K562 (cell line): Measurements from ENCODE around the gene NEK5. TPM values are rescaled to one million over a fixed set of nuclear protein-coding genes. Genes with fewer than 3 reads are reported as not detected.

Experiments used
- CCNT2 ChIP-seq: IDR thresholded peaks from 2 replicates; pipeline ENCODE4 v1.6.1; 2011; ENCODE audit warnings: borderline replicate concordance, low read depth, mild to moderate bottlenecking, moderate library complexity, mixed read lengths, low read length; ENCODE audit not compliant: insufficient read length; ENCODE audit errors: extremely low read depth
- CHD2 ChIP-seq: IDR thresholded peaks from 2 replicates; pipeline ENCODE4 v1.6.1; 2011; ENCODE audit warnings: low read depth, low read length
- FOXM1 ChIP-seq, 2 experiments: fragments of 450-650 bp in 1 of 2; sonication (generic) in 1 of 2; formaldehyde crosslinking in 1 of 2; IDR thresholded peaks; 2 replicates each; pipeline versions ENCODE4 v1.6.1 to v1.9.0; 2017 to 2022; ENCODE audit warnings: low read depth in 2 of 2, mild to moderate bottlenecking in 2 of 2, missing genetic modification reagents in 1 of 2, moderate library complexity in 1 of 2
- HMG20B ChIP-seq: fragments of 250-450 bp; sonication (Bioruptor Pico); IDR thresholded peaks from 2 replicates; pipeline ENCODE4 v1.5.0; 2021; ENCODE audit warnings: mild to moderate bottlenecking
- MTA2 ChIP-seq: fragments of 450-650 bp; IDR thresholded peaks from 2 replicates; pipeline ENCODE4 v1.6.1; 2016; ENCODE audit warnings: low read depth
- NR2C1 ChIP-seq, 2 experiments: fragments of 450-650 bp; IDR thresholded peaks; 2 replicates each; pipeline ENCODE4 v1.6.1; 2017; ENCODE audit warnings: mild to moderate bottlenecking in 2 of 2, antibody characterized with exemption in 1 of 2, inconsistent platforms in 1 of 2, missing compliant biosample characterization in 1 of 2, missing genetic modification characterization in 1 of 2
- PCBP2 ChIP-seq: fragments of 200-400 bp; formaldehyde crosslinking; IDR thresholded peaks from 2 replicates; pipeline ENCODE4 v1.6.1; 2018; ENCODE audit warnings: low read length, low read depth, mild to moderate bottlenecking, moderate library complexity; ENCODE audit not compliant: poor library complexity, severe bottlenecking
- POLR2G ChIP-seq: fragments of 200-400 bp; formaldehyde crosslinking; IDR thresholded peaks from 2 replicates; pipeline ENCODE4 v1.6.1; 2017; ENCODE audit warnings: low read depth, mild to moderate bottlenecking, antibody characterized with exemption, low read length, moderate library complexity
- SOX6 ChIP-seq: fragments of 450-650 bp; IDR thresholded peaks from 2 replicates; pipeline ENCODE4 v1.6.1; 2014; ENCODE audit warnings: mild to moderate bottlenecking
- SREBF2 ChIP-seq: sonication (generic); formaldehyde crosslinking; IDR thresholded peaks from 2 replicates; pipeline ENCODE4 v1.4.0; 2020; ENCODE audit warnings: mild to moderate bottlenecking, missing genetic modification reagents
- TAF1 ChIP-seq: IDR thresholded peaks from 2 replicates; pipeline ENCODE4 v1.6.1; 2011; ENCODE audit warnings: mild to moderate bottlenecking, low read length, moderate library complexity; ENCODE audit not compliant: insufficient read depth, control insufficient read depth, severe bottlenecking; ENCODE audit errors: extremely low read depth
- TRIM24 ChIP-seq, 2 experiments: fragments of 450-650 bp; IDR thresholded peaks; 2 replicates each; pipeline ENCODE4 v1.6.1; 2016
- ZNF121 ChIP-seq: sonication (generic); formaldehyde crosslinking; conservative IDR thresholded peaks from 2 replicates; pipeline ENCODE4 v1.8.0; 2022; ENCODE audit warnings: missing genetic modification reagents
- ZNF197 ChIP-seq: fragments of 200-800 bp; sonication (Bioruptor generic); IDR thresholded peaks from 2 replicates; pipeline ENCODE4 v1.6.1; 2016; ENCODE audit warnings: low read depth, missing genetic modification characterization, missing compliant biosample characterization
- ZNF644 ChIP-seq: fragments of 200-800 bp; sonication (Bioruptor generic); IDR thresholded peaks from 2 replicates; pipeline ENCODE4 v1.6.1; 2016; ENCODE audit warnings: low read depth, missing genetic modification characterization, missing compliant biosample characterization
- ZNF699 ChIP-seq: fragments of 250-450 bp; sonication (Bioruptor Pico); IDR thresholded peaks from 2 replicates; pipeline ENCODE4 v1.8.0; 2021; ENCODE audit warnings: mild to moderate bottlenecking, moderate library complexity; ENCODE audit not compliant: insufficient replicate concordance
- polyA plus RNA-seq, 8 experiments: library from polyadenylated mRNA; depleted of rRNA in 4 of 8; stranded (reverse) in 5 of 8; unstranded in 3 of 8; fragments of >200 nt; fragmentation: Nextera tagmentation in 2 of 8; fragmentation: Illumina TruSeq in 1 of 8; extraction: Ambion mirVana in 2 of 8; extraction: Trizol in 1 of 8; gene quantifications; 2 replicates each; pipeline versions ENCODE4 v1.2.1 to v1.2.3, GENCODE V29; 2011 to 2014; ENCODE audit warnings: inconsistent platforms in 1 of 8, missing spikeins in 1 of 8
- total RNA-seq, 7 experiments: library from RNA; depleted of rRNA in 6 of 7; stranded (reverse); fragments of >200 nt in 6 of 7; fragmentation: Illumina TruSeq in 2 of 7; extraction: Trizol in 2 of 7; gene quantifications; 2 replicates each; pipeline versions ENCODE4 v1.2.1 to v1.2.3, GENCODE V29; 2011 to 2021; ENCODE audit warnings: low replicate concordance in 1 of 7
- TF ChIP-seq, protein P1 (sequence below): IDR thresholded peaks from 2 replicates; pipeline ENCODE4 v1.6.1; 2011; ENCODE audit not compliant: insufficient read length; ENCODE audit errors: extremely low read depth
- TF ChIP-seq, protein P2 (sequence below), 2 experiments: fragments of 450-650 bp; formaldehyde crosslinking in 1 of 2; IDR thresholded peaks; 2 replicates each; pipeline versions ENCODE4 v1.4.0 to v1.6.1; 2014 to 2020; ENCODE audit warnings: mild to moderate bottlenecking in 2 of 2, borderline replicate concordance in 1 of 2, low read depth in 1 of 2

The NEK5 gene
- total and polyA plus RNA-seq, 9 of the 15 experiments (the other 6 are each of a cell fraction or from before 2014, with no cell fraction given) = 0.09 to 0.44 (median 0.33) TPM

DNA sequence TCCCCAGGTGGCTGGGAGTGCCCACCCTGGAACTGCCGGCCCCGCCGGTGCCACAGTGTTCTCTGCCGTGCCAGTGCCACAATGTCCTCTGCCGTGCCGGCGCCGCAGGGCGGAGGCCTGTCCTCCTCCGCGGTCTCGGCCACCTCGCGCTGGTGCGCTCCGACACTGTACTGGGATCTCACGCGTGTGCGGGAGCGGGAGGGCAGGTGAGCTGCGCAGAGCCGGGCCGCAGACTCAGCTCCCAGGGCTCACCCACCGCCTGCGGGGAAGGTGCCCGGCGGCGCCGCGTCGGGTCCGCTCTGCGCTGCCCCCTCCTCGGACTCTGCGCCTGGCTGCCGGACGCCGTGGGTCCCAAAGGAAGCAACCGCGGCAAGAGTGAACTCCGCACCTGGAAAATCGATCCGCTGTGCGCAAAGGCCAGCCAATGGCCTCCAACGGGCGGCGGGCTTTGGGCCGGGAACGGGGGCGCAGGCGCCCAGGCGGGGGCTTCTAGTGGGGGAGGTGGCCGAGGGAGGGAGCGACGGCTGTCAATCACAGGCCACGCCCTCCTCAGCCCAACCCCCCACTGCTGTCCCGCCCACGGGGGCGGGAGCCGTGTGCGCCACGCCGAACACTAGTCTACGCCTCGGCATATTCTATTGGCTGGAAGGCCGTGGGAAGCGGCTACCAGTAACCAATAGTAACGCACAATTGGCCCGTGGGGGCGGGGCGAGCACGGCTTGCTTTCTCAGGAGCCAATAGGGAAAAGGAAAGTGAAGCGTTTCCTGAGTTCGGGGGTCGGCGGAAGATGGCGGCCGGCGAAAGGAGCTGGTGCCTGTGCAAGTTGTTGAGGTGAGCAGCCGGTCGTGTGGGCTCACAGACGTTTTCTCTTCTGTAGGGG lies 117.0 kb downstream of the NEK5 start, which contains the start of gene ALG11 (continued):
- TF ChIP-seq FOXM1 (IDR thresholded peaks at IDR 0.05; ENCODE audit: low read depth) = no peak
- TF ChIP-seq FOXM1 (CRISPR knock-in tag; IDR thresholded peaks at IDR 0.05; ENCODE audit: low read depth) = 0 out of 2 replicates have a peak, but pooled peaks have one; percentile 68
- peak; percentile 86 for TF ChIP-seq TAF1
- no peak for TF ChIP-seq MTA2
- TF ChIP-seq, protein P1, sequence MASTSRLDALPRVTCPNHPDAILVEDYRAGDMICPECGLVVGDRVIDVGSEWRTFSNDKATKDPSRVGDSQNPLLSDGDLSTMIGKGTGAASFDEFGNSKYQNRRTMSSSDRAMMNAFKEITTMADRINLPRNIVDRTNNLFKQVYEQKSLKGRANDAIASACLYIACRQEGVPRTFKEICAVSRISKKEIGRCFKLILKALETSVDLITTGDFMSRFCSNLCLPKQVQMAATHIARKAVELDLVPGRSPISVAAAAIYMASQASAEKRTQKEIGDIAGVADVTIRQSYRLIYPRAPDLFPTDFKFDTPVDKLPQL = no peak
- TF ChIP-seq, protein P2, sequence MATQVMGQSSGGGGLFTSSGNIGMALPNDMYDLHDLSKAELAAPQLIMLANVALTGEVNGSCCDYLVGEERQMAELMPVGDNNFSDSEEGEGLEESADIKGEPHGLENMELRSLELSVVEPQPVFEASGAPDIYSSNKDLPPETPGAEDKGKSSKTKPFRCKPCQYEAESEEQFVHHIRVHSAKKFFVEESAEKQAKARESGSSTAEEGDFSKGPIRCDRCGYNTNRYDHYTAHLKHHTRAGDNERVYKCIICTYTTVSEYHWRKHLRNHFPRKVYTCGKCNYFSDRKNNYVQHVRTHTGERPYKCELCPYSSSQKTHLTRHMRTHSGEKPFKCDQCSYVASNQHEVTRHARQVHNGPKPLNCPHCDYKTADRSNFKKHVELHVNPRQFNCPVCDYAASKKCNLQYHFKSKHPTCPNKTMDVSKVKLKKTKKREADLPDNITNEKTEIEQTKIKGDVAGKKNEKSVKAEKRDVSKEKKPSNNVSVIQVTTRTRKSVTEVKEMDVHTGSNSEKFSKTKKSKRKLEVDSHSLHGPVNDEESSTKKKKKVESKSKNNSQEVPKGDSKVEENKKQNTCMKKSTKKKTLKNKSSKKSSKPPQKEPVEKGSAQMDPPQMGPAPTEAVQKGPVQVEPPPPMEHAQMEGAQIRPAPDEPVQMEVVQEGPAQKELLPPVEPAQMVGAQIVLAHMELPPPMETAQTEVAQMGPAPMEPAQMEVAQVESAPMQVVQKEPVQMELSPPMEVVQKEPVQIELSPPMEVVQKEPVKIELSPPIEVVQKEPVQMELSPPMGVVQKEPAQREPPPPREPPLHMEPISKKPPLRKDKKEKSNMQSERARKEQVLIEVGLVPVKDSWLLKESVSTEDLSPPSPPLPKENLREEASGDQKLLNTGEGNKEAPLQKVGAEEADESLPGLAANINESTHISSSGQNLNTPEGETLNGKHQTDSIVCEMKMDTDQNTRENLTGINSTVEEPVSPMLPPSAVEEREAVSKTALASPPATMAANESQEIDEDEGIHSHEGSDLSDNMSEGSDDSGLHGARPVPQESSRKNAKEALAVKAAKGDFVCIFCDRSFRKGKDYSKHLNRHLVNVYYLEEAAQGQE (IDR thresholded peaks at IDR 0.05; ENCODE audit: borderline replicate concordance) = 0 out of 2 replicates have a peak, but pooled peaks have one; percentile 16
- TF ChIP-seq, protein P2 (CRISPR knock-in tag; IDR thresholded peaks at IDR 0.05; ENCODE audit: low read depth) = no peak
- no peak for TF ChIP-seq PCBP2
- TF ChIP-seq ZNF121 (CRISPR knock-in tag) = no peak
- TF ChIP-seq TRIM24 (IDR thresholded peaks at IDR 0.05) = no peak
- no peak for TF ChIP-seq SOX6
- no peak for TF ChIP-seq ZNF644 (tag)
- no peak for TF ChIP-seq HMG20B (CRISPR knock-in tag)
- TF ChIP-seq SREBF2 (CRISPR knock-in tag) = no peak
- peak; percentile 94 for TF ChIP-seq NR2C1 (IDR thresholded peaks at IDR 0.05)
- peak; percentile 93 for TF ChIP-seq NR2C1 (tag; IDR thresholded peaks at IDR 0.05)
- no peak for TF ChIP-seq CCNT2
- peak; percentile 72 for TF ChIP-seq CHD2
- TF ChIP-seq POLR2G = peak; percentile 76
- no peak for TF ChIP-seq ZNF197
- no peak for TF ChIP-seq ZNF699
